Measurements from ENCODE around the gene PPP1R7.

Gene PPP1R7

GRCh38 chr2:241168366-241168765 is 18.1 kb downstream of the PPP1R7 start:
- no peak for DNase-seq (ENCODE audit: low spot score)

- no peak for DNase-seq (ENCODE audit: low spot score)
Observed at GRCh38 chr2:241173557-241173956, 23.3 kb downstream of the PPP1R7 start.

DNA sequence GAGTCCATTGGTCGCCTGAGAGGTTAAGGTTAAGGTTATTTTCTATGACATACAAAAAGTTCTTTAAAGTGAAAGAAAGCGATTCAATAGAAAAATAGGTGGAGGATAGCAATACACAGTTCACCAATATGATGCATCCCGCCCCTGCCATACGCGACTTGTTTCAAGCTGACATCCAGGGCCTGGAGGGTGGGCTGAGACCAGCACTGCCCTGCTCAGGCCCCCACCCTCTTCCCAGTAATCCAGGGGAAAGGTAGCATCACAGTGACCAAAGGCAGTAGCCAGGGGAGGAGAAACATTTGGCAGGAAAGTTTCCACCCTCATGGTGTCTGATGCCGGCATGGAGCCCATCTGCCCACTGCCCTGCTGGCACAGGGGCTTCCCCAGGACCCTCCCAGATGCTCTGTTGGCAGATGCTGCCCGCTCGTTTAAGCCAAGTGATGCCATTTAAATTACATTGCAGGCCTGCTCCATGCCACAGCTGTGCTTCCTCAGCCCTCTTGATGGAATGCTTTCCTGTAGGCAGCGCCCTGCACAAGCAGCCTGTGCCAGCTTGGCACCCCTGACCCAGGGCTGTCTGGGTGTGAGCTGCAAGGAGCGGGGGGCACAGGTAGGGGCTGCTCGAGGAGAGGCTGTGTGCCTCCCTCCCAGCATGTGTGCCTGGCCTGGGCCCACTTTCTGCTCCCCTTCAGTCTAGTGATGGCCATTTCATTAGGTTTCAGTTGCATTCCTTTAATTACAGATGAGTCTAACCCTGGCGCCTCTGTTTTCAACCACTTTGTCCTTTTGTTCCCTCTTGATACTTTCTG is 27.5 kb downstream of the PPP1R7 start:
- DNase-seq (ENCODE audit: low spot score) = no peak

GRCh38 chr2:241178961-241179360 is 28.7 kb downstream of the PPP1R7 start:
- no peak for DNase-seq (ENCODE audit: low spot score)

DNA sequence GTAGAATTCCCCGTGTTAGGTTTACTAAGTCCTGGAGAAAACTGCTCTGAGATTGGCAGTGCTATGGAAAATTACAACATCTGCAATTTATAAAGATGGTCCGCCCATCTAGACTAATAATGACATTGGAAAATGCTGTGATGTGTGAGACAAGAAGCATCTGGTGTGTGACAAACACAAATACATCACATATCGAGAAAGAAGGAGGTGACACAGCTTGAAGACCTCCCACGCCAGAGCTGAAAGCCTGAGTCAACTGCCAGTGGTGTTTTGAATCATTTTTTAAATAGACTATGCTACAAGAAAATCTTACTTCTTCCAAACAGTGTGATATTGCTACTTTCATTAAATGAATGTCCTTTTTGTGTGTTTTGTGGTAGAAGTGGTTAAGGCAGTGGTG is 29.6 kb downstream of the PPP1R7 start:
- DNase-seq (ENCODE audit: low spot score) = peak; percentile 62

DNA sequence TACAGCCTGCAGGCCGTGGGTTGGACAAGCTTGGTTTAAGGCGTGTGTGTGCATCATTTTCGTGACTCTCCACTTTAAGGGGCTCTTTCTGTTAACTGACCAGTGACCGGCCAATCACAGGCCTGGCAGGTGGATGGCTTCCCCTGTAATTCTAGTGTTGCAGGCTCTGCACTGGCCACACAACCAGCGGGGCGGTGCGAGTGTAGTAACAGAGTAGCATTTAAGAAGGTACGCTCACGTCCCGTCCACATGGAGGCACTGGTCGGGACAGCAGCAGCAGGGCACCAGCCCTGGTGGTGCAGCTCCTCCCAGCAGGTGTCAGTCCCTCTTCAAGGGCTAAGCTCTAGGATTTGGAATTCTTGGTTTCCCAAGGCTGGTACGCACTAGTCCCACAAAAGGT is 30.2 kb downstream of the PPP1R7 start:
- DNase-seq (ENCODE audit: low spot score) = no peak

- DNase-seq (ENCODE audit: low spot score) = no peak
Observed at GRCh38 chr2:241182126-241182525, 31.9 kb downstream of the PPP1R7 start.

DNA sequence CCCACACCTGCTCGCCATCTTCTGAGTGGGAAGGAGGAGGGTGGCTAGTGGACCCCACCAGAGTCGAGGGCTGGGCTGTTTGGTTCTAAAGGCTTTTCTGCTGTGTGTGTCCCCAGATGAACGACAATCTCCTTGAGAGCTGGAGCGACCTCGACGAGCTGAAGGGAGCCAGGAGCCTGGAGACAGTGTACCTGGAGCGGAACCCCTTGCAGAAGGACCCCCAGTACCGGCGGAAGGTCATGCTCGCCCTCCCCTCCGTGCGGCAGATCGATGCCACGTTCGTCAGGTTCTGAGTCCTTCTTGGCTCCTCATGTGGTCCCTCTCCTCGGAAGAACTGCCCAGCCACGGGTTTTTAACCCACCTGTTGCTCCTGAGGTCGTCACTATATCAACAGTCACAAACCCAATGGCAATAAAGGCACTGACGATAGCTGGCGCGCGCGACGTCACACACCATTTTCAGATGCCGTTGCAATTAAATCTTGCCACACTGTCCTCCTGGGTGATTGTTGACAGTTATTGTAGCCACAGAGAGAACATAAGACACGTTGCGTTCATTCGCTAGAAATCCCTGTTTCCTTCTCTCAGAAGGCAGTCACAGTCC is 32.4 kb downstream of the PPP1R7 start:
- no peak for DNase-seq (ENCODE audit: low spot score)

DNA sequence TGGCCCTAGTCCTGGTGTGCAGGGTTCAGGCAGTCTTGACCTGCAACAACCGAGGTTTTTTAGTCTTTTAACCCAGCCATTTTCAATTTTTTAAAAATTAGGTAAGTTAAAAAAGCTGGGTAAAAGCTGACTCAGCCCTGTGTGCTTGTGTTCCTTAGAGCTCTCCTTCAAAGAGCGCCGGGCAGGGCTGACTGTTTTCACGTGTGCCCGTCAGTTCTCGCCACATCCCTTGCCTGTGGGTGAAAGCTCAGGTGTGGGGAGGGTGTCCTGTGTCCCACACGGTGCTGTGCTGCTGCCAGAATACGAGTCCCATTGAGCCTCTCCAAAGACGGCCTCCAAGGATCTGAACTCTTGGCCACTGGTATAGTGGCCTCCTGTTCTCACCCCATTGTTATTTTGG is 33.0 kb downstream of the PPP1R7 start:
- DNase-seq (ENCODE audit: low spot score) = no peak

- DNase-seq (ENCODE audit: low spot score) = no peak
Observed at GRCh38 chr2:241184901-241185300, 34.6 kb downstream of the PPP1R7 start.

GRCh38 chr2:241185961-241186360 is 35.7 kb downstream of the PPP1R7 start:
- no peak for DNase-seq (ENCODE audit: low spot score)

- no peak for DNase-seq (ENCODE audit: low spot score)
Observed at GRCh38 chr2:241187101-241187917, 37.0 kb downstream of the PPP1R7 start.

GRCh38 chr2:241187918-241188234 is 37.6 kb downstream of the PPP1R7 start:
- DNase-seq (ENCODE audit: low spot score) = no peak

- DNase-seq (ENCODE audit: low spot score) = no peak
Observed at GRCh38 chr2:241188361-241189092, 38.3 kb downstream of the PPP1R7 start, which contains the start of gene ANO7. Gene ANO7 (plus strand): TSS chr2:241188677. CDS start chr2:241190064, 1,387 bp downstream.

- no peak for DNase-seq (ENCODE audit: low spot score)
Observed at GRCh38 chr2:241189093-241189855, 39.0 kb downstream of the PPP1R7 start.

GRCh38 chr2:241189856-241190201 is 39.6 kb downstream of the PPP1R7 start:
- DNase-seq (ENCODE audit: low spot score) = no peak

DNA sequence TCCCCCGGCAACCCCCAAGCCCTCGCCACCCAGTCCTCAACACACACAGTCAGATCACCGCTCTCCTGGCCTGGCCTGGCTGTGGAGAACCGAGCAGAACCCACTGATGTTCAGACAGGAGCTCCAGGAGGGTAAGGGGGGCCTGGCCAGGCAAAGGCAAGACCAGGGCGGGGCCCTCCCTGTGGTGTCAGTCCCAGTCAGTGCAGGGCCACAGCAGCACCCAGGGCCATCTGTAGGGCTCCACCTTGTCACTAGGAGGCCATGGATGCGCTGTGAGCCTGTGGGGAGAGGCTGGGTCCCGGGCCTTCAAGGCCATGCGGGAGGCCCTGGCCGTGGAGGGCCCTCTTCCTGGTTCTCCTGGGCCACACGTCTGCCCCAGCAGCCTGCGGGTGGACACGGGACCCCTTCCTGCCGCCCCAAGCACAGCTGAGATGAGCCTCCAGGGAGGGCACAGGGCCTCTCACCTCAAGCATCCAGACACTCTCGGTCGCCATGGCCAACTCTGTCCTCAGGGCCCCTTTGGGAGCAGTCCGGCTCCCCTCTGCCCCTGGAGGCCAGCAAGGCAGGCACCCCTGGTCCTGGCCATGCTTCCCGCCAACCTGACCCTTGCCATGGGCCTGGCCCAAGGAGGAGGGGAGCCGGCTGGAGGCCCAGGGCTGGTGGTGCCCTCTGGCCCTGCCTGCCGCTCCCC is 40.2 kb downstream of the PPP1R7 start:
- no peak for DNase-seq (ENCODE audit: low spot score)

GRCh38 chr2:241191081-241191480 is 40.8 kb downstream of the PPP1R7 start:
- DNase-seq (ENCODE audit: low spot score) = no peak

- DNase-seq (ENCODE audit: low spot score) = no peak
Observed at GRCh38 chr2:241193271-241193670, 43.0 kb downstream of the PPP1R7 start.

- DNase-seq (ENCODE audit: low spot score) = no peak
Observed at GRCh38 chr2:241194811-241195210, 44.5 kb downstream of the PPP1R7 start.

Data from AG08395 (cell line).